Prostate gland (tissue), 2 donors: ENCODE measurements around the gene MRPL39. TPM values are rescaled to one million over a fixed set of nuclear protein-coding genes. Genes with fewer than 3 reads are reported as not detected.

ENCODE experiments used
- DNase-seq: peaks from one replicate; pipeline ENCODE4 v3.0.0-alpha.2; 2019; ENCODE audit warnings: low spot score
- H3K27ac ChIP-seq, 2 donors: fragments of 200-600 bp; sonication (generic); 2 replicates each; pipeline ENCODE4 v1.5.1; 2017 to 2019
- H3K27me3 ChIP-seq: fragments of 200-600 bp; sonication (generic); replicated peaks from 2 replicates; pipeline ENCODE4 v1.5.1; 2019; ENCODE audit not compliant: insufficient read depth
- H3K36me3 ChIP-seq, 2 donors: fragments of 200-600 bp; sonication (generic); 1 replicate in 1 of 2; 2 replicates in 1 of 2; pipeline versions ENCODE4 v1.5.1 to v1.8.1; 2017 to 2019
- H3K4me1 ChIP-seq: fragments of 200-600 bp; sonication (generic); replicated peaks from 2 replicates; pipeline ENCODE4 v1.5.1; 2019
- H3K4me3 ChIP-seq, 2 donors: fragments of 200-600 bp; sonication (generic); 2 replicates each; pipeline ENCODE4 v1.5.1; 2017 to 2019
- H3K9me3 ChIP-seq: fragments of 200-600 bp; sonication (generic); 2 replicates; pipeline ENCODE4 v1.5.1; 2017
- CTCF ChIP-seq, 4 experiments: fragments of 200-600 bp in 2 of 4; fragments of 450-650 bp in 2 of 4; sonication (generic) in 2 of 4; IDR thresholded peaks; 1 replicate in 3 of 4; 2 replicates in 1 of 4; pipeline ENCODE4 v1.5.1; 2016 to 2019; ENCODE audit warnings: antibody characterized with exemption in 4 of 4, mild to moderate bottlenecking in 2 of 4, moderate library complexity in 2 of 4
- POLR2A ChIP-seq: fragments of 450-650 bp; IDR thresholded peaks from one replicate; pipeline ENCODE4 v1.6.1; 2016; ENCODE audit warnings: antibody characterized with exemption, mild to moderate bottlenecking
- POLR2AphosphoS5 ChIP-seq: sonication (generic); formaldehyde crosslinking; IDR thresholded peaks from one replicate; pipeline ENCODE4 v1.6.1; 2017; ENCODE audit warnings: antibody characterized with exemption
- WGBS: methylation state at CpG from one replicate; pipeline ENCODE4 v1.1.5; 2018; 5-methylcytosine and 5-hydroxymethylcytosine counted together
- intact Hi-C: fragments of 100-400 bp; cut with DNase I; formaldehyde crosslinking; loops from one replicate; pipeline ENCODE4 v1.14.2; 2022
- total RNA-seq, 2 donors: library from RNA; depleted of rRNA; stranded (reverse); fragments of >200 nt; gene quantifications; one replicate each; pipeline ENCODE4 v1.1.0, GENCODE V29; 2016

The MRPL39 gene
- total RNA-seq, 2 donors from 2014 or later: 15.4 to 15.8 TPM

- Histone ChIP-seq H3K27ac (no peak overlapping the region), H3K4me3 (no peak overlapping the region), H3K27me3 (no peaks in the 10 kb centered on the region), H3K9me3 (no peaks in the 10 kb centered on the region), H3K4me1 (no peaks in the 10 kb centered on the region), H3K36me3 (no peaks in the 10 kb centered on the region)
- intact Hi-C loops: no loop called here
- TF ChIP-seq POLR2AphosphoS5 (no peak), CTCF (IDR thresholded peaks at IDR 0.05) (no peak), POLR2A (no peak)
- no peak for DNase-seq
Measured at GRCh38 chr21:25556091-25556490, 51.2 kb downstream of the MRPL39 start.

GRCh38 chr21:25555492-25555891 lies 51.8 kb downstream of the MRPL39 start:
- TF ChIP-seq POLR2AphosphoS5 (no peak), CTCF (IDR thresholded peaks at IDR 0.05) (no peak), POLR2A (no peak)
- no peak overlapping the region for H3K27ac ChIP-seq
- DNase-seq: no peak
- H3K4me3 ChIP-seq: no peak overlapping the region
- H3K27me3 ChIP-seq: no peaks in the 10 kb centered on the region
- no peaks in the 10 kb centered on the region for H3K9me3 ChIP-seq
- intact Hi-C loops: no loop called here
- H3K4me1 ChIP-seq: no peaks in the 10 kb centered on the region
- no peaks in the 10 kb centered on the region for H3K36me3 ChIP-seq

DNA sequence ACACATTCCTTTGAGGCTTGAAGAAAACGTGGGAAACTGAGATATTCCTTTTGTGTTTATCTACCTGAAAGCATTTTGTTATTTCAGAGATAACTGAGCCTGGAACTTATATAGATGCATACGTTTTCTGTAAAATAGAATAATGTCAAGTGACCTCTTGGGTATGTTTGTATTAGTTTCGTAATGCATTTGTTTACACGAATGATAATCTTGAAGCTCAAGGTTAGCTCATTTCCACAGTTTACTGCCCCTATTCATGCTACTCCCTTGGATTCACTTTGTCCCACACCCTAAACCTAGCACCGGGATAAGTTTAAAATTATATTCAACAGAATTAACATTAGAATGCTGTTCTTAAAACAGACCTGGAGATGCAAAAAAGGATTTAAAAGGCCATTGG lies 54.4 kb downstream of the MRPL39 start:
- Histone ChIP-seq H3K4me1 (no peaks in the 10 kb centered on the region), H3K27ac (no peak overlapping the region), H3K4me3 (no peak overlapping the region), H3K27me3 (no peaks in the 10 kb centered on the region), H3K36me3 (no peaks in the 10 kb centered on the region), H3K9me3 (no peaks in the 10 kb centered on the region)
- intact Hi-C loops: no loop called here
- 78% methylated on average over 5 of the region's 5 CpGs for WGBS
- TF ChIP-seq CTCF (IDR thresholded peaks at IDR 0.05) (no peak), POLR2A (no peak), POLR2AphosphoS5 (no peak)
- DNase-seq: no peak

DNA sequence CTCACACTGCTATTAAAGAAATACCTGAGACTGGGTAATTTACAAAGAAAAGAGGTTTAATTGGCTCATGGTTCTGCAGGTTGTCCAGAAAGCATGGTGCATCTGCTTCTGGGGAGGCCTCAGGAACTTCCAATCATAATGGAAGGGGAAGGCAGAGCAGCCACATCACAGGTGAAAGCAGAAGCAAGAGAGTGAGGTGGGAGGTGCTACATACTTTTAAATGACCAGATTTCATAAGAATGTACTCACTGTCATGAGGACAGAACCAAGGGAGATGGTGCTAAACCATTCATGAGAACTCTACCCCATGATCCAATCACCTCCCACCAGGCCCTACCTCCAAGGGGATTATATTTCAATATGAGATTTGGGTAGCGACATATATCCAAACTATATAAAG lies 55.7 kb downstream of the MRPL39 start:
- TF ChIP-seq CTCF (IDR thresholded peaks at IDR 0.05) (no peak), POLR2A (no peak), POLR2AphosphoS5 (no peak)
- intact Hi-C loops: no loop called here
- WGBS: 100% methylated on average over 1 of the region's 1 CpG

GRCh38 chr21:25550352-25551120 lies 56.7 kb downstream of the MRPL39 start:
- Histone ChIP-seq H3K4me3 (no peak overlapping the region), H3K4me1 (no peaks in the 10 kb centered on the region), H3K36me3 (no peaks in the 10 kb centered on the region), H3K27ac (no peak overlapping the region), H3K9me3 (no peaks in the 10 kb centered on the region), H3K27me3 (no peaks in the 10 kb centered on the region)
- 76% methylated on average over 11 of the region's 11 CpGs for WGBS
- TF ChIP-seq CTCF (IDR thresholded peaks at IDR 0.05): no peak
- TF ChIP-seq POLR2A: no peak
- TF ChIP-seq POLR2AphosphoS5: no peak
- DNase-seq: no peak
- intact Hi-C loops: no loop called here

More for the DNA sequence above, 55.7 kb downstream of the MRPL39 start:
- Histone ChIP-seq H3K27ac (no peak overlapping the region), H3K9me3 (no peaks in the 10 kb centered on the region), H3K4me1 (no peaks in the 10 kb centered on the region), H3K27me3 (no peaks in the 10 kb centered on the region), H3K4me3 (no peak overlapping the region), H3K36me3 (no peaks in the 10 kb centered on the region)
- DNase-seq: no peak
